Chondrocyte (in vitro differentiated cells): ENCODE data around the gene RIT1. TPM values are rescaled to one million over a fixed set of nuclear protein-coding genes. Genes with fewer than 3 reads are reported as not detected.
"Not testable (repeated sequence)": the region's sequence is repeated elsewhere in the genome, so short reads cannot be mapped to it uniquely, and the experiment has no call there.

Experiments used
- DNase-seq: peaks from one replicate; pipeline ENCODE4 v3.0.0; 2021; ENCODE audit warnings: mixed read lengths, low spot score
- H3K27ac Mint-ChIP-seq: one replicate; pipeline ENCODE4 v1.8.0; 2021; ENCODE audit warnings: mild to moderate bottlenecking, moderate library complexity, mixed read lengths; ENCODE audit not compliant: unreplicated experiment
- H3K27me3 Mint-ChIP-seq: 2 replicates; pipeline ENCODE4 v1.8.0; 2021; ENCODE audit warnings: low read depth, mixed read lengths
- H3K36me3 Mint-ChIP-seq: 2 replicates; pipeline ENCODE4 v1.8.0; 2021; ENCODE audit warnings: low read depth, mixed read lengths
- H3K4me1 Mint-ChIP-seq: 2 replicates; pipeline ENCODE4 v1.8.0; 2021; ENCODE audit warnings: low read depth, mild to moderate bottlenecking, mixed read lengths
- H3K4me3 Mint-ChIP-seq: one replicate; pipeline ENCODE4 v1.8.0; 2021; ENCODE audit warnings: mild to moderate bottlenecking, moderate library complexity, mixed read lengths; ENCODE audit not compliant: unreplicated experiment
- H3K9me3 Mint-ChIP-seq: 2 replicates; pipeline ENCODE4 v1.8.0; 2021; ENCODE audit warnings: low read depth, mixed read lengths
- total RNA-seq: library from RNA; stranded (reverse); gene quantifications from 3 replicates; pipeline ENCODE4 v1.2.1, GENCODE V29; 2021
- TF ChIP-seq, protein P1 (sequence below): fragments of 200-600 bp; sonication (generic); IDR thresholded peaks from 2 replicates; pipeline ENCODE4 v1.5.0; 2021; ENCODE audit warnings: antibody characterized with exemption, mild to moderate bottlenecking, moderate library complexity

Gene RIT1
- total RNA-seq, 1 donor from 2014 or later = 51.4 TPM

DNA sequence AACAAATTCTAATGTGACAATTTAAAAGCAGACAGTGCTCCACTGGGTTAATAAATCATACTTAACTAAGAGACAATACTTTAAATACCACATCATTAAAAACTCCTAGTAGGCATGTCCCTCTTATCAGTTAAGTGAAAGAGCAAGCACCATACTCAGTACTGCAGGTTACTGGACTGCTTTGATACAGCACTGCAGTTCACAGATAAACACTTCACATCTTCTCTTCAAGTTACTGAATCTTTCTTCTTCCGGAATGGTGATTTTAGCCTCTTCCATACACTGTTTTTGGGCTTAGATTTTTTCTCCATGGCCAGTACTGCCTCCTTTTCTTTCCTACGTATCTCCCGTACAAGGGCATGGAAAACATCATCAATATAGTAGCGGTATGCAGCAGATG lies 11.0 kb downstream of the RIT1 start:
- TF ChIP-seq, protein P1, sequence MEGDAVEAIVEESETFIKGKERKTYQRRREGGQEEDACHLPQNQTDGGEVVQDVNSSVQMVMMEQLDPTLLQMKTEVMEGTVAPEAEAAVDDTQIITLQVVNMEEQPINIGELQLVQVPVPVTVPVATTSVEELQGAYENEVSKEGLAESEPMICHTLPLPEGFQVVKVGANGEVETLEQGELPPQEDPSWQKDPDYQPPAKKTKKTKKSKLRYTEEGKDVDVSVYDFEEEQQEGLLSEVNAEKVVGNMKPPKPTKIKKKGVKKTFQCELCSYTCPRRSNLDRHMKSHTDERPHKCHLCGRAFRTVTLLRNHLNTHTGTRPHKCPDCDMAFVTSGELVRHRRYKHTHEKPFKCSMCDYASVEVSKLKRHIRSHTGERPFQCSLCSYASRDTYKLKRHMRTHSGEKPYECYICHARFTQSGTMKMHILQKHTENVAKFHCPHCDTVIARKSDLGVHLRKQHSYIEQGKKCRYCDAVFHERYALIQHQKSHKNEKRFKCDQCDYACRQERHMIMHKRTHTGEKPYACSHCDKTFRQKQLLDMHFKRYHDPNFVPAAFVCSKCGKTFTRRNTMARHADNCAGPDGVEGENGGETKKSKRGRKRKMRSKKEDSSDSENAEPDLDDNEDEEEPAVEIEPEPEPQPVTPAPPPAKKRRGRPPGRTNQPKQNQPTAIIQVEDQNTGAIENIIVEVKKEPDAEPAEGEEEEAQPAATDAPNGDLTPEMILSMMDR = no peak
- H3K27me3 Mint-ChIP-seq = no peaks in the 10 kb centered on the region
- no peaks in the 10 kb centered on the region for H3K4me1 Mint-ChIP-seq
- H3K4me3 Mint-ChIP-seq = no peak overlapping the region
- no peaks in the 10 kb centered on the region for H3K9me3 Mint-ChIP-seq
- no peak for DNase-seq
- peaks cover 35% of the 10 kb centered on the region for H3K36me3 Mint-ChIP-seq
- H3K27ac Mint-ChIP-seq = no peak overlapping the region

DNA sequence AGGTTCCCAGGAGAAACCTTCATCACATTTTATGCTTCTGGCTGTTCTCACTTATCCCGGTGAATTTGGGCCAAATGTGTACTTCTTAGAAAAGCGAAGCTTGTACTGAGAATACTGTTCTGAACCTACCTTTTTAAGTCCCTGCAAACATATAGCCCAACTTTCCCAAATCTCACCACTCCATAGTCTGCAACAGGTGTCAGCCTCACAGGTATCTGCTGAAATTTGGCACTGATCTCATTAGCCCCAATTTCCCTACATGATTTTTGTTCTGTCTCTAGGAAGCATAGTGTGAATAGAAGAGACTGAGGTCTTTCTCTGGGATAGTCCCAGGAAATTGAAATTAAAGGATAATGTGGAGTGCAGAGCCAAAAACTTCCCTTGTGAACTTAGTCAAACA lies 11.5 kb downstream of the RIT1 start:
- no peaks in the 10 kb centered on the region for H3K9me3 Mint-ChIP-seq

DNA sequence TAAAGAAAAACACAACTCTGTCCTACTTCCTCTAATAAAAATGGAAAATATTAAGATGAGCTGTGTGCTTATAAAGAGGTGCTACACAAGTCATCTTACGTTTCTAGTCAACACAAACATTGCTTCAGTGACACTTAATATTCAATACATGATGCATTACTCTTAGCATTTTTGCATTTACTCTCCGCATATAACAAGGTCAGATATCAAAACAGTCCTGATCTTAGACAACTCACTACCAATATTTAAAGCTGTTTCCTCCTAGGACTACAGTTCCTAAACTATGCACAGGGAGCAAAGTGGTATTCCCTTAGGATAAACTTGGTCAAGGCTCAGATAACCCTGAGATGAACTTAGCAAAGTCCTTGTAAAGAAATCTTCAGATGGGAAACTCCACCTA lies 12.3 kb downstream of the RIT1 start:
- Mint-ChIP-seq H3K36me3 (peaks cover 27% of the 10 kb centered on the region), H3K9me3 (no peaks in the 10 kb centered on the region), H3K27ac (no peak overlapping the region), H3K4me1 (peaks cover 2% of the 10 kb centered on the region), H3K4me3 (no peak overlapping the region), H3K27me3 (no peaks in the 10 kb centered on the region)
- no peak for DNase-seq
- TF ChIP-seq, protein P1 = no peak

More for the DNA sequence above, 11.5 kb downstream of the RIT1 start:
- TF ChIP-seq, protein P1 = no peak
- H3K27me3 Mint-ChIP-seq = no peaks in the 10 kb centered on the region
- no peak overlapping the region for H3K4me3 Mint-ChIP-seq
- no peak overlapping the region for H3K27ac Mint-ChIP-seq
- H3K36me3 Mint-ChIP-seq = peaks cover 34% of the 10 kb centered on the region
- DNase-seq = no peak
- no peaks in the 10 kb centered on the region for H3K4me1 Mint-ChIP-seq

DNA sequence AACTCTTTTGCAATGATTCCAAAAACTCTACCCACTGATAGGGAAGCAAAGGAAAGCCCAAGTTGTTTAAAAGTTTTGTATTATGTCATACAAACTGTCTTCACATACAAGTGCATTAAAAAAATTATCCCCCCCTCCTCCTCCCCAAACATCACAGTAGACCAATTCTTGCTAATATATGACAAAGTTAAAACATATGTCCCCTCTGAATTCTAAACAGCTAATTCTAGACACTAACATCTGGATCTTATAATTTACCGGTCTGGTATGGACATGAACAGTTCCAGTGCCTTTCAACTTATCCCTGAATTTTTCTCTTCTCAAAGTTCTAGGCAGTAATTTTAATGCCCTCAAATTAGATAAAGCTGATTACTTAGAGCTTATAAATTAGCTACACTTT lies 13.4 kb downstream of the RIT1 start:
- H3K9me3 Mint-ChIP-seq = no peaks in the 10 kb centered on the region
- H3K36me3 Mint-ChIP-seq = peaks cover 25% of the 10 kb centered on the region
- H3K27me3 Mint-ChIP-seq = no peaks in the 10 kb centered on the region
- no peak for DNase-seq
- H3K4me1 Mint-ChIP-seq = peaks cover 14% of the 10 kb centered on the region
- H3K27ac Mint-ChIP-seq = peak overlapping the region; percentile 32
- H3K4me3 Mint-ChIP-seq = no peak overlapping the region
- TF ChIP-seq, protein P1 = no peak

DNA sequence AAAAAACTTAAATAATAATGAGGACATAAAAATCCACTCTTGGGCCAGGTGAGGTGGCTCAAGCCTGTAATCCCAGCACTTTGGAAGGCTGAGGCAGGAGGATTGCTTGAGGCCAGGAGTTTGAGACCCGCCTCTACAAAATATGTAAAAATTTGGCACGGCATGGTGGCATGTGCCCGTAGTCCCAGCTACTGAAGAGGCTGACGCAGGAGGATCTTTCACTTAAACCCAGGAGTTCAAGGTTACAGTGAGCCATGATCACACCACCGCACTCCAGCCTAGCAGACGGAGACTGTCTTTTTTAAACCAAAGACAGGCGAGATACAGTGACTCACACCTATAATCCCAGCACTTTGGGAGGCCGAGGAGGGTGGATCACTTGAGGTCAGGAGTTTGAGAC lies 14.7 kb downstream of the RIT1 start:
- Mint-ChIP-seq H3K36me3 (peaks cover 22% of the 10 kb centered on the region), H3K4me1 (peaks cover 19% of the 10 kb centered on the region)
- H3K9me3 Mint-ChIP-seq, H3K27ac Mint-ChIP-seq, H3K4me3 Mint-ChIP-seq, H3K27me3 Mint-ChIP-seq, DNase-seq: not testable (repeated sequence)

DNA sequence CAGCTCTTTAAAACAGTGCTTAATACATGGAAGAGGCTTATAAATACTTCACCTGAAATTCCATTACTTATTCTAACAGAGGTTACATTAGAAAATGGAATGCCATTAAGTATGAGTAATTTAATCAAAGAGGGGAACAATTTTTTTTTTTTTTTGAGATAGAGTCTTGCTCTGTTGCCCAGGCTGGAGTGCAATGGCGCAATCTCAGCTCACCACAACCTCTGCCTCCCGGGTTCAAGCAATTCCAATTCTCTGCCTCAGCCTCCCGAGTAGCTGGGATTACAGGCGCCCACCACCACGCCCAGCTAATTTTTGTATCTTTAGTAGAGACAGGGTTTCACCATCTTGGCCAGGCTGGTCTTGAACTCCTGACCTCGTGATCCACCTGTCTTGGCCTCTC lies 15.5 kb downstream of the RIT1 start:
- not testable (repeated sequence) for H3K9me3 Mint-ChIP-seq, H3K4me3 Mint-ChIP-seq, H3K27ac Mint-ChIP-seq, DNase-seq, H3K27me3 Mint-ChIP-seq
- Mint-ChIP-seq H3K36me3 (peaks cover 21% of the 10 kb centered on the region), H3K4me1 (peaks cover 19% of the 10 kb centered on the region)
